ENCODE measurements around the gene ZNF331. TPM values are rescaled to one million over a fixed set of nuclear protein-coding genes. Genes with fewer than 3 reads are reported as not detected.

The ZNF331 gene
- total RNA-seq, 1 experiment from 2014 or later, result 9.4 TPM

DNA sequence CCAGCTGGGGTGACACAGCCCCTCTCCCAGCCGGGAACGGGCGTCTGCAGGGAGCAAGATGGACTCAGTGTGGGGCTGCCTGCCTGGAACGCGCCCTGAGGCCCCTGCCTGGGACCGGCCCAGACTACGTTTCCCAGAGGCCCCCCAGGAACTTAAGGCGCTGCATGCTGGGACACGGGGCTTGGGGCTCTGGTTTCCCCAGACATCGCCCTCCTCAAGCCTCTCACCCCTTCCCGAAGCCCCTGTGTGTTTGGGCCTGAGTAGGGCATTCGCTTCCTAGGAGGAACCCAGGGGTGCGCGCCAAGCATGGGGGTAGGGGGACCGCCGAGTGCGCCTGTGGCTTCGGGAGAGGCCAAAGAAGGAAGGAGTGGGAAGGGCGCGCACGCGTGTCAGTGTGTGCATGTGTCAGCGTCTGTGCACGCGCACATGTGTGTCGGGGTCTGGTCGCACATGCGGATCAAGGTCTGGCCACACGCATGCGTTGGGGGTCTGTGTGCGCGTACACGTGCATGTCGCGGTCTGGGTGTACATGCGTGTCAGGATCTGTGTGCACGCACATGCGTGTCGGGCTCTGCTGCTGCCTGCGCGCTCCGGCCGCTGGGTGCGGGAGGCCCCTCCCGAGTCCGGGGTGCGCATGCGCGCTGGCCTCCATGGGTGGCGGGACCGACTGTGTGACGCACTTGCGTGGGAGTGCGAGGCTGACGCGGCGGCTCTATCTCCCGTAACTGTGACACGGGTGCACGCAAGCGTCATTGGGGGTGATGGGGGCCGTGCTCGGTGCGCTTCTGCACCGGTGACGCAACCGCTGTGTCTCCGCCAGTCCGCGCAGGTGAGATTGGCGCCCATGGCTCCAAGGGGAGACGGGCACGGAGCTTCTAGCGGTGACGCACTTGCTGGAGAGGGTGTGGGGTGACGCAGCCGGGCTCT is 16.2 kb downstream of the ZNF331 start:
- Mint-ChIP-seq H3K4me3 (ENCODE audit: low read depth, unreplicated experiment) (no peak overlapping the region), H3K36me3 (ENCODE audit: insufficient read depth, unreplicated experiment) (no peaks in the 10 kb centered on the region), H3K4me1 (ENCODE audit: low read depth, unreplicated experiment) (no peaks in the 10 kb centered on the region), H3K27ac (ENCODE audit: unreplicated experiment) (no peak overlapping the region), H3K9me3 (ENCODE audit: low read depth, unreplicated experiment) (peaks cover 14% of the 10 kb centered on the region), H3K27me3 (ENCODE audit: unreplicated experiment) (no peaks in the 10 kb centered on the region)
- CTCF ChIA-PET, result no interaction called here
- TF ChIP-seq, protein P1, sequence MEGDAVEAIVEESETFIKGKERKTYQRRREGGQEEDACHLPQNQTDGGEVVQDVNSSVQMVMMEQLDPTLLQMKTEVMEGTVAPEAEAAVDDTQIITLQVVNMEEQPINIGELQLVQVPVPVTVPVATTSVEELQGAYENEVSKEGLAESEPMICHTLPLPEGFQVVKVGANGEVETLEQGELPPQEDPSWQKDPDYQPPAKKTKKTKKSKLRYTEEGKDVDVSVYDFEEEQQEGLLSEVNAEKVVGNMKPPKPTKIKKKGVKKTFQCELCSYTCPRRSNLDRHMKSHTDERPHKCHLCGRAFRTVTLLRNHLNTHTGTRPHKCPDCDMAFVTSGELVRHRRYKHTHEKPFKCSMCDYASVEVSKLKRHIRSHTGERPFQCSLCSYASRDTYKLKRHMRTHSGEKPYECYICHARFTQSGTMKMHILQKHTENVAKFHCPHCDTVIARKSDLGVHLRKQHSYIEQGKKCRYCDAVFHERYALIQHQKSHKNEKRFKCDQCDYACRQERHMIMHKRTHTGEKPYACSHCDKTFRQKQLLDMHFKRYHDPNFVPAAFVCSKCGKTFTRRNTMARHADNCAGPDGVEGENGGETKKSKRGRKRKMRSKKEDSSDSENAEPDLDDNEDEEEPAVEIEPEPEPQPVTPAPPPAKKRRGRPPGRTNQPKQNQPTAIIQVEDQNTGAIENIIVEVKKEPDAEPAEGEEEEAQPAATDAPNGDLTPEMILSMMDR (IDR thresholded peaks at IDR 0.05; ENCODE audit: unreplicated experiment), result no peak
- DNase-seq, result no peak
- BruUV-seq (replicated peaks), result no TSS peak
- intact Hi-C loops (cut with micrococcal nuclease; ENCODE audit: unreplicated experiment), result no loop called here

DNA sequence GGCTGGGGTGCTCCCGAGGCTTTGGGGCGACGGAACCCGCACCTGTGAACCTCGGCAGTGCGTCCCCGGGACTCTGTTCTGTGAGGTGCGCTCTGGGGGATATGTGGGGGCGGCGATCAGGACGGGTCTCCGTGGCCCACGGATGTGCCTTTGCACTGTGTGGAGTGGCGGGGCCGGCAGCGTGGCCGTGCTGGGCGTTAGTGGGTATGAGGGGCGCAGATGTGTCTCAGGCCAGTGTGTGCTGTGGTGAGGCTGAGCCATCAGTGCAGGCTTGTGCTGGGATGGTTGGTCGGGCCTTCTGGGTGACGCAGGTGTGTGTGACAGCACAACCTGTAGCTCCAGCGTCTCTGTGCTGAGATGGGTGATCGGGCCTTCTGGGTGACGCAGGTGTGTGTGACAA is 16.9 kb downstream of the ZNF331 start:
- TF ChIP-seq, protein P1 (IDR thresholded peaks at IDR 0.05; ENCODE audit: unreplicated experiment), result no peak
- intact Hi-C loops (cut with micrococcal nuclease; ENCODE audit: unreplicated experiment), result no loop called here
- Mint-ChIP-seq H3K4me1 (ENCODE audit: low read depth, unreplicated experiment) (no peaks in the 10 kb centered on the region), H3K36me3 (ENCODE audit: insufficient read depth, unreplicated experiment) (no peaks in the 10 kb centered on the region), H3K4me3 (ENCODE audit: low read depth, unreplicated experiment) (no peak overlapping the region), H3K27ac (ENCODE audit: unreplicated experiment) (no peak overlapping the region), H3K27me3 (ENCODE audit: unreplicated experiment) (no peaks in the 10 kb centered on the region), H3K9me3 (ENCODE audit: low read depth, unreplicated experiment) (peaks cover 13% of the 10 kb centered on the region)
- no peak for DNase-seq
- CTCF ChIA-PET, result no interaction called here
- no TSS peak for BruUV-seq (replicated peaks)

DNA sequence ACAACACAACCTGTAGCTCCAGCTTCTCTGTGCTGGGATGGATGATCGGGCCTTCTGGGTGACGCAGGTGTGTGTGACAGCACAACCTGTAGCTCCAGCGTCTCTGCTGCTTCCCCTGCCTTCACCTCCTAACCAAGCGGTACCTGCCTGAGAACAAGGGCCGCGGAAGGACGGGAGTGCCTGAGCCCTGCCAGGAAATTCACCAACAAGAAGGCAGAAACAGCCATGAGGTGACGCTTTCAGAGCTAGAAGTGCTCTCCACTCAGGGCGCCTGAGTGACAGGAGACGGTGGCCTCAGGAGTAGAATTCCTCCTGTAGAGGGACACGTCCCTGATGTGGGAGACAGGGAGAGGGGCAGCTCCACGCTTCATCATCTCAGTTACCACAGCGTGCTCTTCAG is 17.4 kb downstream of the ZNF331 start:
- no peak for DNase-seq
- no peaks in the 10 kb centered on the region for H3K27me3 Mint-ChIP-seq (ENCODE audit: unreplicated experiment)
- H3K27ac Mint-ChIP-seq (ENCODE audit: unreplicated experiment), result no peak overlapping the region
- H3K9me3 Mint-ChIP-seq (ENCODE audit: low read depth, unreplicated experiment), result peaks cover 12% of the 10 kb centered on the region
- no peaks in the 10 kb centered on the region for H3K4me1 Mint-ChIP-seq (ENCODE audit: low read depth, unreplicated experiment)
- intact Hi-C loops (cut with micrococcal nuclease; ENCODE audit: unreplicated experiment), result no loop called here
- no TSS peak for BruUV-seq (replicated peaks)
- no peaks in the 10 kb centered on the region for H3K36me3 Mint-ChIP-seq (ENCODE audit: insufficient read depth, unreplicated experiment)
- no peak overlapping the region for H3K4me3 Mint-ChIP-seq (ENCODE audit: low read depth, unreplicated experiment)
- TF ChIP-seq, protein P1 (IDR thresholded peaks at IDR 0.05; ENCODE audit: unreplicated experiment), result no peak
- CTCF ChIA-PET, result interaction anchor here (0.7 kb wide), 1 partner anchor 50 kb away, joined by 3 read pairs; no protein-coding TSS in a partner anchor

DNA sequence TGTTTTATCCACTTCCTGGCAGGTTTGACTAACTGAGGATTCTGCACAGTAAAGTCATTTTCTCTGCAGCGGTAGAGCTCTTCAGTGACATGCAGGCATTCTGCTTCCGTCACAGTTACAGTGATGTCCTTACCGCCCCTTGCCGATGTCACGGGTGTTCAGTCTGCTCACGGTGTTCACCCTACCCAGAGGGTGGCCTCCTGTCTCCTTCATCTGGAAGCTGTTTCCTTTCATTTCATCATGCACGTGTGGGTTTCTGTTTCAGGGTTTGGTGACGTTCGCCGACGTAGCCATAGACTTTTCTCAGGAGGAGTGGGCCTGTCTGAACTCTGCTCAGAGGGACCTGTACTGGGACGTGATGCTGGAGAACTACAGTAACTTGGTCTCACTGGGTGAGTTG is 33.4 kb downstream of the ZNF331 start:
- Mint-ChIP-seq H3K27me3 (ENCODE audit: unreplicated experiment) (no peaks in the 10 kb centered on the region), H3K4me3 (ENCODE audit: low read depth, unreplicated experiment) (no peak overlapping the region), H3K9me3 (ENCODE audit: low read depth, unreplicated experiment) (peaks cover 21% of the 10 kb centered on the region), H3K36me3 (ENCODE audit: insufficient read depth, unreplicated experiment) (no peaks in the 10 kb centered on the region), H3K27ac (ENCODE audit: unreplicated experiment) (no peak overlapping the region), H3K4me1 (ENCODE audit: low read depth, unreplicated experiment) (no peaks in the 10 kb centered on the region)
- CTCF ChIA-PET, result no interaction called here
- no TSS peak for BruUV-seq (replicated peaks)
- TF ChIP-seq, protein P1 (IDR thresholded peaks at IDR 0.05; ENCODE audit: unreplicated experiment), result no peak
- DNase-seq, result no peak
- intact Hi-C loops (cut with micrococcal nuclease; ENCODE audit: unreplicated experiment), result no loop called here

Measured in Calu3 (cell line).